GM21381 (cell line): Measurements from ENCODE around the gene TEKT5.

Experiments
- ATAC-seq: cut with Tn5 transposase; IDR thresholded peaks from one replicate; pipeline ENCODE4 v1.9.1; 2021; ENCODE audit warnings: mild to moderate bottlenecking, moderate library complexity; ENCODE audit not compliant: unreplicated experiment

TEKT5 gene

GRCh38 chr16:10584981-10585438 lies 109.7 kb downstream of the TEKT5 start:
- ATAC-seq: no peak

- no peak for ATAC-seq
Measured at GRCh38 chr16:10583269-10583668, 111.5 kb downstream of the TEKT5 start.

DNA sequence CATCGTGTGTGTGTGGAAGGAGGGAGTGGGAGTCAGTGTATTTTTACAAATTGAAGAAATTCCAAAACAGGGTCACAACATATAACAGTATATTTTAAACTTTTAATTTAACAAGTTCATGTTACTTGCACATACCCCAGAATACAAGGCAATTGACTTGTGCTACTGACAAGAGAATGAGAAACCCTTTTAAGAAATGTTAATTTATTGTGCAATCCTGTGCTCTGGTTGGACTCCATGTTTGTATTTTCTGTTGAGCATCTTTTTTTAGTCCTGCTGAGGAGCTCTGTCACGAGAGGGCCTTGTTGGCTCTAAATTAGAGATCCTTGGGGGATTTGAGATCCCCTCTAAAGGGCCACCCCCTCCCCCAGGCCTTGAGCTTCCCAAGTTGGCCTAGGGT lies 113.2 kb downstream of the TEKT5 start:
- ATAC-seq: no peak

DNA sequence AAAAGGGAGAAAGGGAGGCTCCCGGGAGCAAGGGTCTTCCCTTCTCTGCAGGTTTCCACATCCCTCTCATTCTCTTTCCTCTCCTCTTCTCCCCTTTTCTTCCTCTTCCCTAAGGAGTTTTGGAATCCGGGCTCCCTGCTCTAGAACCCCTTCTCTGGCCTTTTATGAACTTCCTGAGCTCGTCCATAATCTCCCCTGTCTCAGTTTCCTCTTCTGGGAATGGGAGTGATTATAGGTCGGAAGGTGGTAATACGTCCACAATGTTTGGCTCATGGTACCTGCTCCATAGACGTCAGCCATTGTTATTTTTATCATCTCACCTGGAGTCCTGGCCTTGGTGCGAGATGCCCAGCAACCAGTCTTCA lies 113.9 kb downstream of the TEKT5 start:
- no peak for ATAC-seq

GRCh38 chr16:10579965-10580882 lies 114.5 kb downstream of the TEKT5 start, which contains the start of gene EMP2:
Gene EMP2, minus strand, starts transcription at chr16:10580598. Its CDS starts 32,981 bp downstream, at chr16:10547617.
- no peak for ATAC-seq

GRCh38 chr16:10579575-10579964 lies 115.2 kb downstream of the TEKT5 start:
- no peak for ATAC-seq

GRCh38 chr16:10578474-10579316 lies 116.0 kb downstream of the TEKT5 start:
- ATAC-seq: no peak
